ENCODE measurements around the gene TTC34. TPM values are rescaled to one million over a fixed set of nuclear protein-coding genes. Genes with fewer than 3 reads are reported as not detected.

TTC34 gene
- total RNA-seq, 2 donors from 2014 or later, result 0.41 to 0.63 TPM

GRCh38 chr1:2822621-2823145, 21.2 kb upstream of the TTC34 start:
- ATAC-seq (ENCODE audit: insufficient number of reproducible peaks, low FRiP score, low read depth), result no peak
- Histone ChIP-seq H3K4me3 (no peak overlapping the region), H3K36me3 (no peaks in the 10 kb centered on the region), H3K9me3 (no peaks in the 10 kb centered on the region), H3K27ac (no peak overlapping the region), H3K4me1 (ENCODE audit: control insufficient read depth in 1 of 2, low read depth in 2 of 2) (no peaks in the 10 kb centered on the region), H3K27me3 (replicated peaks; ENCODE audit: insufficient read depth) (no peaks in the 10 kb centered on the region)
- TF ChIP-seq CTCF (IDR thresholded peaks at IDR 0.05), result no peak
- DNase-seq (ENCODE audit: low spot score), result no peak

- H3K4me3 ChIP-seq, result no peak overlapping the region
- H3K27ac ChIP-seq, result no peak overlapping the region
- no peaks in the 10 kb centered on the region for H3K9me3 ChIP-seq
- TF ChIP-seq CTCF (IDR thresholded peaks at IDR 0.05), result peak; percentile 84
- H3K4me1 ChIP-seq (ENCODE audit: control insufficient read depth in 1 of 2, low read depth in 2 of 2), result no peaks in the 10 kb centered on the region
- no peaks in the 10 kb centered on the region for H3K36me3 ChIP-seq
- no peak for DNase-seq (ENCODE audit: low spot score)
- no peaks in the 10 kb centered on the region for H3K27me3 ChIP-seq (replicated peaks; ENCODE audit: insufficient read depth)
- peak; percentile 21 for ATAC-seq (ENCODE audit: insufficient number of reproducible peaks, low FRiP score, low read depth)
These were observed 20.6 kb upstream of the TTC34 start for GRCh38 chr1:2821966-2822620.

GRCh38 chr1:2821373-2821955, 20.0 kb upstream of the TTC34 start:
- Histone ChIP-seq H3K36me3 (no peaks in the 10 kb centered on the region), H3K4me3 (no peak overlapping the region), H3K9me3 (no peaks in the 10 kb centered on the region), H3K27me3 (replicated peaks; ENCODE audit: insufficient read depth) (no peaks in the 10 kb centered on the region), H3K4me1 (ENCODE audit: control insufficient read depth in 1 of 2, low read depth in 2 of 2) (no peaks in the 10 kb centered on the region), H3K27ac (no peak overlapping the region)
- TF ChIP-seq CTCF (IDR thresholded peaks at IDR 0.05), result no peak
- DNase-seq (ENCODE audit: low spot score), result no peak
- ATAC-seq (ENCODE audit: insufficient number of reproducible peaks, low FRiP score, low read depth), result no peak

GRCh38 chr1:2820731-2821372, 19.4 kb upstream of the TTC34 start:
- Histone ChIP-seq H3K4me1 (ENCODE audit: control insufficient read depth in 1 of 2, low read depth in 2 of 2) (no peaks in the 10 kb centered on the region), H3K9me3 (no peaks in the 10 kb centered on the region), H3K27me3 (replicated peaks; ENCODE audit: insufficient read depth) (no peaks in the 10 kb centered on the region), H3K4me3 (no peak overlapping the region), H3K36me3 (no peaks in the 10 kb centered on the region), H3K27ac (no peak overlapping the region)
- no peak for TF ChIP-seq CTCF (IDR thresholded peaks at IDR 0.05)
- ATAC-seq (ENCODE audit: insufficient number of reproducible peaks, low FRiP score, low read depth) (no peak), DNase-seq (ENCODE audit: low spot score) (no peak)

All from thoracic aorta (tissue), 2 donors.